ENCODE data around the gene ZEB1. TPM values are rescaled to one million over a fixed set of nuclear protein-coding genes. Genes with fewer than 3 reads are reported as not detected.

The ZEB1 gene
- total and polyA plus RNA-seq, 3 experiments from 2014 or later, result 34.7 to 38.0 (median 37.3) TPM

DNA sequence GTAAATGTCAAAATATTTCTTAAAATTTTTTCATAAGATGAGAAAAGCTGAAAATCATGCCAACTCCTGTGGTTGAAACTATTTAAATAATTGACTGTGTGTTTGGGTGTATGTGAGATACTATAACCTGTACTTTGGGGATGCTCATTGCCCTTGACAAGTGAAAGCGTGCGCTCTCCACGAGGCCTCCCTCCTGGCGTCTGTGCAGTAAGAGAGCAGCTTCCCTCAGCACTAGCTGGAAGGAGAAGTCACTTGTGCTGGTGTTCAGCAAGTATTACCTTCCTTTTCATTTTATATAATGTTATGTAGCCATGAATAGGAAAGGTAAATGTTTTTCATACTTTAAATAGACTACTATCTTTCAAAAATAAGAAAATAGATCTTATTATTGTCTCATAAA is 118.9 kb downstream of the ZEB1 start:
- H3K27ac ChIP-seq (ENCODE audit: low read depth, low read length), result no peak overlapping the region
- no peaks in the 10 kb centered on the region for H3K4me1 ChIP-seq (ENCODE audit: insufficient read depth, low read length)
- Mint-ChIP-seq H3K9me3 (peaks cover 7 to 26% (median 13%) of the 10 kb centered on the region in 5 donors), H3K27ac (peak overlapping the region in 1 of 8 donors; percentile 24), H3K4me3 (no peak overlapping the region), H3K4me1 (peaks cover 7 to 28% (median 24%) of the 10 kb centered on the region in 3 donors), H3K36me3 (peaks cover 19 to 27% (median 22%) of the 10 kb centered on the region in 3 donors), H3K27me3 (no peaks in the 10 kb centered on the region)
- H3K27me3 ChIP-seq (ENCODE audit: insufficient read depth, low read length, poor library complexity, severe bottlenecking), result no peaks in the 10 kb centered on the region
- no peak for DNase-seq
- H3K36me3 ChIP-seq (ENCODE audit: insufficient read depth, low read length), result no peaks in the 10 kb centered on the region
- no peak overlapping the region for H3K4me3 ChIP-seq (ENCODE audit: low read length)
- ChIA-PET POLR2A (no interaction called here), CTCF (no interaction called here)
- H3K9me3 ChIP-seq (ENCODE audit: low read length), result no peaks in the 10 kb centered on the region

DNA sequence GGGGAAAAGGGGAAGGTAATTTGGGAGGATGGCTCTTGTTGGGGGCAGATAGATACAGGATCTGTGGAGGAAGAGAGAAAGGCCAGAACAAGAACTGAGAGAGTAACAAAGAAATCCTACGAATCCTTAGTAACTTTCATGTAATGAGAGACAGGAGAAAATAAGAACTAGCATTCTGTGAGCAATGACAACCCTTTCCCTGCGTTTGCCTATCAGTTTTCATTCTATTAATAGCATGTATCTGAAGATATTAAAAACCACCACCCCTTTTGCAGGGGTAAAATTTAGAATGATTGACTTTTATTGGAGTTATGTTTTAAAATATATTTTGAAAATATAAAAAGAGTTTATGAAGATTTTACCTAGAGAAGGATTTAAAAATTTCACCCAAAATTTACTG is 132.8 kb downstream of the ZEB1 start:
- Histone ChIP-seq H3K4me3 (ENCODE audit: low read length) (no peak overlapping the region), H3K36me3 (ENCODE audit: insufficient read depth, low read length) (no peaks in the 10 kb centered on the region), H3K27ac (ENCODE audit: low read depth, low read length) (no peak overlapping the region), H3K4me1 (ENCODE audit: insufficient read depth, low read length) (no peaks in the 10 kb centered on the region), H3K9me3 (ENCODE audit: low read length) (no peaks in the 10 kb centered on the region), H3K27me3 (ENCODE audit: insufficient read depth, low read length, poor library complexity, severe bottlenecking) (no peaks in the 10 kb centered on the region)
- Mint-ChIP-seq H3K4me1 (peaks cover 22 to 49% (median 35%) of the 10 kb centered on the region in 3 donors), H3K36me3 (peaks cover 6 to 51% (median 20%) of the 10 kb centered on the region in 3 donors), H3K4me3 (no peak overlapping the region), H3K9me3 (peaks cover 6 to 24% (median 10%) of the 10 kb centered on the region in 5 donors), H3K27ac (peak overlapping the region in 3 of 8 donors; percentile 3 to 61 (median 14)), H3K27me3 (peaks cover 0 to 1% of the 10 kb centered on the region in 2 donors)
- CTCF ChIA-PET, result no interaction called here
- DNase-seq, result no peak
- POLR2A ChIA-PET, result no interaction called here

DNA sequence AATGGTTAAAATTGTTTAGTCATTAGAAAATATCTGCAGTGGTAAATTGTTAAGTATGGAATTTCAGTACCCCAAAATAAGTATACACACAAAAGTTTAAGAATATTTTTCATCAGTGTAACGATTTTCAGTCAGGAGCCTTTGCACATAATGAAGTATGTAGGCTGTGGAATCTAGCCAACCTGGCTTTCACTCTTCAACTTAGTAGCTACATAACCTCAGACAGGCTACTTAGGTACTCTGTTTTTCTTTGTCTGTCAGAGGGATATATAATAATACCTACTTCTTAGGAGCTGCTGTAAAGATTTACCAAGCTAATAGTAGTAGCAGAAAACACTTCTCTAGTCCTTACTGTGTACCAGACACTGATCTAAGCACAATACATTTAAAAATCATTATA is 137.5 kb downstream of the ZEB1 start:
- Histone ChIP-seq H3K27me3 (ENCODE audit: insufficient read depth, low read length, poor library complexity, severe bottlenecking) (no peaks in the 10 kb centered on the region), H3K9me3 (ENCODE audit: low read length) (no peaks in the 10 kb centered on the region), H3K4me1 (ENCODE audit: insufficient read depth, low read length) (peaks cover 4% of the 10 kb centered on the region), H3K27ac (ENCODE audit: low read depth, low read length) (no peak overlapping the region), H3K36me3 (ENCODE audit: insufficient read depth, low read length) (no peaks in the 10 kb centered on the region), H3K4me3 (ENCODE audit: low read length) (no peak overlapping the region)
- no peak for DNase-seq
- peaks cover 0 to 1% of the 10 kb centered on the region in 2 donors for H3K27me3 Mint-ChIP-seq
- H3K36me3 Mint-ChIP-seq, result peaks cover 11 to 62% (median 26%) of the 10 kb centered on the region in 3 donors
- H3K9me3 Mint-ChIP-seq, result peaks cover 0 to 18% (median 4%) of the 10 kb centered on the region in 5 donors
- peaks cover 25 to 57% (median 48%) of the 10 kb centered on the region in 3 donors for H3K4me1 Mint-ChIP-seq
- CTCF ChIA-PET, result no interaction called here
- POLR2A ChIA-PET, result no interaction called here
- H3K27ac Mint-ChIP-seq, result no peak overlapping the region
- H3K4me3 Mint-ChIP-seq, result no peak overlapping the region

DNA sequence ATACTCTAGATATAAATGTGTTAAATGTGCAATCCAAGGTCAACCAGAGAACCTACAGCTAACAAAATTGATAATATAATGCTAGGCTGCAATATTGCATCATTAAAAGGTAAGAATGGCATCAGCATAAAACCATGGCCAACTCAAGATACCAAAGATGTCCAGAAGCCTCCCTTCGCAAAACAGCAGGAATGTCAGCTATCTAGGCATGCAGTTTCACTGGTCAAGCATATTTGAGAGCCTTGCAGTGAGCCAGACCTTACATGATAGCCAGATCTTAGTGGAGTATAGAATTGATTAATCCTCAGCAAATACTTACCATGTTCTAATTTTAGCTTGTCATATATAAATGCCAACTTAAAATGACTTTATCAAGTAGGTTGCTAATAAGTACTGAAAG is 138.8 kb downstream of the ZEB1 start:
- DNase-seq, result no peak
- Mint-ChIP-seq H3K4me1 (peaks cover 19 to 50% (median 39%) of the 10 kb centered on the region in 3 donors), H3K36me3 (peaks cover 22 to 65% (median 38%) of the 10 kb centered on the region in 3 donors), H3K27ac (peak overlapping the region in 1 of 8 donors; percentile 24), H3K27me3 (peaks cover 0 to 1% of the 10 kb centered on the region in 2 donors), H3K9me3 (peaks cover 6 to 25% (median 17%) of the 10 kb centered on the region in 5 donors), H3K4me3 (peak overlapping the region in 1 of 7 donors; percentile 17)
- POLR2A ChIA-PET, result interaction anchor here (0.7 kb wide), 1 partner anchor 795 kb away, joined by 3 read pairs; no protein-coding TSS in a partner anchor
- H3K4me3 ChIP-seq (ENCODE audit: low read length), result no peak overlapping the region
- no peaks in the 10 kb centered on the region for H3K27me3 ChIP-seq (ENCODE audit: insufficient read depth, low read length, poor library complexity, severe bottlenecking)
- CTCF ChIA-PET, result no interaction called here
- no peak overlapping the region for H3K27ac ChIP-seq (ENCODE audit: low read depth, low read length)
- peaks cover 11% of the 10 kb centered on the region for H3K36me3 ChIP-seq (ENCODE audit: insufficient read depth, low read length)
- H3K9me3 ChIP-seq (ENCODE audit: low read length), result no peaks in the 10 kb centered on the region
- peaks cover 4% of the 10 kb centered on the region for H3K4me1 ChIP-seq (ENCODE audit: insufficient read depth, low read length)

DNA sequence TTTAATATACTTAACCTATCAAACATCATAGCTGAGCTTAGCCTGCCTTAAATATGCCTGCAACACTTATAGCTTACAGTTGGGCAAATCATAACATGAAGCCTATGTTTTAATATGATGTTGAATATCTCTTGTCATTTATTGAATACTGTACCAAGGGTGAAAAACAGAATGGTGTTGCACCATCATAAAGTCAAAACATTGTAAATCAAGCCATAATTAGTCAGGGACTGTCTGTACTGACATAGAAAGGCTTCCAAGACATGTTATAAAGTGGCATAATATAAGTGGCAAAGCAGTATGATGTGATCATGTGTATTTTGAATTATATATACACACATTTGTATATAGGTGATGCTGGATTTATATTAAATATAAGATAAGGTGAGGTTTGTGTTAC is 140.0 kb downstream of the ZEB1 start:
- ChIA-PET POLR2A (no interaction called here), CTCF (no interaction called here)
- peaks cover 27 to 65% (median 40%) of the 10 kb centered on the region in 3 donors for H3K36me3 Mint-ChIP-seq

DNA sequence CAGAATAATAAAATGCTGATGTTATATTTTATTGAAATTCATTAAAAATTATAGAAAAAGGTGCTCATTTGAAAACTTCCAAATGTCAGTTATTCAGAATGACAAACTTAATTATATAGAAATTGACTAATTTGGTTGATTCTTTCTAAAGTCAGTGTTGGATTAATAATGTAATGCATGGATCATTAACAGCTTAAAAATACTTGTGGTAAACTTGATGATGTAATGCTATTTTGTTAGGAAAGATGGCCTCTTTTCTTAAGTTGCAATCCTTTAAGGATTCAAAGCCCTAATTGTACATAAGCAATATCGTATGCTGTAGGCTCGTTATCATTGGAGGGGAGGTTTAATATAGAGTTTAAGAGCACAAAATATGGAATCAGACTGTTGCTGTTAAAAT is 141.2 kb downstream of the ZEB1 start:
- Histone ChIP-seq H3K27ac (ENCODE audit: low read depth, low read length) (no peak overlapping the region), H3K4me3 (ENCODE audit: low read length) (no peak overlapping the region), H3K4me1 (ENCODE audit: insufficient read depth, low read length) (peaks cover 4% of the 10 kb centered on the region), H3K27me3 (ENCODE audit: insufficient read depth, low read length, poor library complexity, severe bottlenecking) (no peaks in the 10 kb centered on the region), H3K9me3 (ENCODE audit: low read length) (peaks cover 14% of the 10 kb centered on the region), H3K36me3 (ENCODE audit: insufficient read depth, low read length) (peaks cover 20% of the 10 kb centered on the region)
- no peaks in the 10 kb centered on the region for H3K27me3 Mint-ChIP-seq
- H3K4me3 Mint-ChIP-seq, result no peak overlapping the region
- ChIA-PET POLR2A (no interaction called here), CTCF (no interaction called here)
- peaks cover 26 to 36% (median 34%) of the 10 kb centered on the region in 5 donors for H3K9me3 Mint-ChIP-seq
- no peak overlapping the region for H3K27ac Mint-ChIP-seq
- peaks cover 33 to 59% (median 43%) of the 10 kb centered on the region in 3 donors for H3K36me3 Mint-ChIP-seq
- no peak for DNase-seq
- H3K4me1 Mint-ChIP-seq, result peaks cover 12 to 33% (median 28%) of the 10 kb centered on the region in 3 donors

More for the DNA sequence above, 140.0 kb downstream of the ZEB1 start:
- Histone ChIP-seq H3K27me3 (ENCODE audit: insufficient read depth, low read length, poor library complexity, severe bottlenecking) (no peaks in the 10 kb centered on the region), H3K4me3 (ENCODE audit: low read length) (no peak overlapping the region), H3K4me1 (ENCODE audit: insufficient read depth, low read length) (peaks cover 4% of the 10 kb centered on the region), H3K27ac (ENCODE audit: low read depth, low read length) (no peak overlapping the region), H3K36me3 (ENCODE audit: insufficient read depth, low read length) (peaks cover 20% of the 10 kb centered on the region), H3K9me3 (ENCODE audit: low read length) (peaks cover 7% of the 10 kb centered on the region)
- no peak for DNase-seq
- peaks cover 18 to 31% (median 28%) of the 10 kb centered on the region in 5 donors for H3K9me3 Mint-ChIP-seq
- H3K4me1 Mint-ChIP-seq, result peaks cover 18 to 42% (median 35%) of the 10 kb centered on the region in 3 donors
- peaks cover 0 to 1% of the 10 kb centered on the region in 2 donors for H3K27me3 Mint-ChIP-seq
- no peak overlapping the region for H3K4me3 Mint-ChIP-seq
- no peak overlapping the region for H3K27ac Mint-ChIP-seq

DNA sequence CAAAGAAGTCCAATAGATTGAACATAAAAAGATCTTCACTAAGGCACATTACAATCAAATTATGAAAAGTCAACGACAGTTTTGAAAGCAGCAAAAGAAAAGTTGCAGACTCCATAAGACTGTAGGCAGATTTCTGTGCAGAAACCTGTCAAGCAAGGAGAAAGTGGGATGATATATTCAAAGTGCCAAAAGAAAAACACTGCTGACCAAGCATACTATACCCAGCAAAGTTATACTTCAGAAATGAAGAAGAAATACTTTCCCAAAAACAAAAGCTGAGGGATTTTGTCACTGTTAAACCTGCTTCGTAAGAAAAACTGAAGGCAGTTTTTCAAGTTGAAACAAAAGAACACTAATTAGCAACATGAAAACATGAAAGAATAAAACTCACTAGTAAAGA is 145.5 kb downstream of the ZEB1 start:
- no peak overlapping the region for H3K27ac Mint-ChIP-seq
- H3K36me3 ChIP-seq (ENCODE audit: insufficient read depth, low read length), result peaks cover 26% of the 10 kb centered on the region

DNA sequence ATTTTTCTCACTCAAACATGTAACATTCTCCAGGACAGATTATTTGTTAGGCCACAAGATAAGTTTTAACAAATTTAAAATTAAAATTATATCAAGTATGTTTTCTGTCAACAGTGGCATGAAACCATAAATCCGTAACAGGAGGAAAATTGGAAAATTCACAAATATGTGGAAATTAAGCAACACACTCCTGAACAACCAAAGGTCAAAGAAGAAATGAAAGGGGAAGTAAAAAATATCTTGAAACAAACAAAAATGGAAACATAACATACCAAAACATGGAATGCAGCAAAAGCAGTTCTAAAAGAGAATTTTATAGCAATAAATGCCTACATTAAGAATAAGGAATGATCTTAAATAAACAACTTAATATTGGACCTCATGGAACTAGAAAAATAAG is 147.3 kb downstream of the ZEB1 start:
- H3K4me3 Mint-ChIP-seq, result no peak overlapping the region
- H3K27me3 Mint-ChIP-seq, result no peaks in the 10 kb centered on the region
- H3K4me1 ChIP-seq (ENCODE audit: insufficient read depth, low read length), result no peaks in the 10 kb centered on the region
- CTCF ChIA-PET, result no interaction called here
- H3K4me3 ChIP-seq (ENCODE audit: low read length), result no peak overlapping the region
- peaks cover 31 to 57% (median 41%) of the 10 kb centered on the region in 5 donors for H3K9me3 Mint-ChIP-seq
- H3K27me3 ChIP-seq (ENCODE audit: insufficient read depth, low read length, poor library complexity, severe bottlenecking), result no peaks in the 10 kb centered on the region
- peaks cover 14% of the 10 kb centered on the region for H3K9me3 ChIP-seq (ENCODE audit: low read length)
- POLR2A ChIA-PET, result no interaction called here
- no peak overlapping the region for H3K27ac Mint-ChIP-seq
- peaks cover 26% of the 10 kb centered on the region for H3K36me3 ChIP-seq (ENCODE audit: insufficient read depth, low read length)
- peaks cover 51 to 70% (median 69%) of the 10 kb centered on the region in 3 donors for H3K36me3 Mint-ChIP-seq
- H3K4me1 Mint-ChIP-seq, result peaks cover 0 to 2% (median 0%) of the 10 kb centered on the region in 3 donors
- H3K27ac ChIP-seq (ENCODE audit: low read depth, low read length), result no peak overlapping the region
- no peak for DNase-seq

More for the DNA sequence above, 145.5 kb downstream of the ZEB1 start:
- Mint-ChIP-seq H3K4me3 (no peak overlapping the region), H3K4me1 (peaks cover 0 to 2% (median under 1%) of the 10 kb centered on the region in 3 donors), H3K27me3 (no peaks in the 10 kb centered on the region), H3K9me3 (peaks cover 29 to 59% (median 45%) of the 10 kb centered on the region in 5 donors), H3K36me3 (peaks cover 56 to 83% (median 79%) of the 10 kb centered on the region in 3 donors)
- no peak for DNase-seq
- no peak overlapping the region for H3K27ac ChIP-seq (ENCODE audit: low read depth, low read length)
- no peaks in the 10 kb centered on the region for H3K27me3 ChIP-seq (ENCODE audit: insufficient read depth, low read length, poor library complexity, severe bottlenecking)
- CTCF ChIA-PET, result no interaction called here
- no peak overlapping the region for H3K4me3 ChIP-seq (ENCODE audit: low read length)
- peaks cover 14% of the 10 kb centered on the region for H3K9me3 ChIP-seq (ENCODE audit: low read length)
- H3K4me1 ChIP-seq (ENCODE audit: insufficient read depth, low read length), result no peaks in the 10 kb centered on the region
- POLR2A ChIA-PET, result no interaction called here

Measured in CD8-positive, alpha-beta memory T cell (primary cell).